ENCODE results near the gene EGF. TPM values are rescaled to one million over a fixed set of nuclear protein-coding genes. Genes with fewer than 3 reads are reported as not detected.
A peak's percentile ranks its signal among the peaks of the same experiment; 100 is the strongest.
"Not testable (repeated sequence)": the region's sequence is repeated elsewhere in the genome, so short reads cannot be mapped to it uniquely, and the experiment has no call there.

The EGF gene
- total RNA-seq, 2 experiments from 2014 or later: not detected

DNA sequence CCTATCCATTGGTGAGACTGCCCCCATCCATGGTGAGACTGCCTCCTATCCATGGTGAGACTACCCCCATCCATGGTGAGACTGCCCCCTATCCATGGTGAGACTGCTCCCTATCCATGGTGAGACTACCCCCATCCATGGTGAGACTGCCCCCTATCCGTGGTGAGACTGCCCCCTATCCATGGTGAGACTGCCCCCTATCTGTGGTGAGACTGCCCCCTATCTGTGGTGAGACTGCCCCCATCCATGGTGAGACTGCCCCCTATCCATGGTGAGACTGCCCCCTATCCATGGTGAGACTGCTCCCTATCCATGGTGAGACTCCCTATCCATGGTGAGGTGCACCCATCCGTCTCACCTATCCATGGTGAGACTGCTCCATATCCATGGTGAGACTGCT is 37.1 kb upstream of the EGF start:
- BruUV-seq (replicated peaks); H3K4me2 ChIP-seq (ENCODE audit: low read length); H3K36me3 ChIP-seq (ENCODE audit: insufficient read depth, low read length); H3K4me1 ChIP-seq (ENCODE audit: insufficient read depth, low read length, poor library complexity, severe bottlenecking); intact Hi-C loops (cut with micrococcal nuclease; ENCODE audit: unreplicated experiment); H3K9me2 ChIP-seq (ENCODE audit: insufficient read depth, low read length); CTCF ChIA-PET (ENCODE audit: unreplicated experiment); H3K27ac ChIP-seq (ENCODE audit: low read depth, low read length, poor library complexity, severe bottlenecking); H3K4me3 ChIP-seq (ENCODE audit: low read depth, low read length, poor library complexity, severe bottlenecking); H3K79me2 ChIP-seq (ENCODE audit: insufficient read depth, low read depth, low read length); DNase-seq (ENCODE audit: low spot score); H4K20me1 ChIP-seq (ENCODE audit: insufficient read depth, low read length); H3K9me3 ChIP-seq (ENCODE audit: low read length); H2AFZ ChIP-seq (ENCODE audit: low read length); POLR2A ChIA-PET: not testable (repeated sequence)
- TF ChIP-seq, protein P1, sequence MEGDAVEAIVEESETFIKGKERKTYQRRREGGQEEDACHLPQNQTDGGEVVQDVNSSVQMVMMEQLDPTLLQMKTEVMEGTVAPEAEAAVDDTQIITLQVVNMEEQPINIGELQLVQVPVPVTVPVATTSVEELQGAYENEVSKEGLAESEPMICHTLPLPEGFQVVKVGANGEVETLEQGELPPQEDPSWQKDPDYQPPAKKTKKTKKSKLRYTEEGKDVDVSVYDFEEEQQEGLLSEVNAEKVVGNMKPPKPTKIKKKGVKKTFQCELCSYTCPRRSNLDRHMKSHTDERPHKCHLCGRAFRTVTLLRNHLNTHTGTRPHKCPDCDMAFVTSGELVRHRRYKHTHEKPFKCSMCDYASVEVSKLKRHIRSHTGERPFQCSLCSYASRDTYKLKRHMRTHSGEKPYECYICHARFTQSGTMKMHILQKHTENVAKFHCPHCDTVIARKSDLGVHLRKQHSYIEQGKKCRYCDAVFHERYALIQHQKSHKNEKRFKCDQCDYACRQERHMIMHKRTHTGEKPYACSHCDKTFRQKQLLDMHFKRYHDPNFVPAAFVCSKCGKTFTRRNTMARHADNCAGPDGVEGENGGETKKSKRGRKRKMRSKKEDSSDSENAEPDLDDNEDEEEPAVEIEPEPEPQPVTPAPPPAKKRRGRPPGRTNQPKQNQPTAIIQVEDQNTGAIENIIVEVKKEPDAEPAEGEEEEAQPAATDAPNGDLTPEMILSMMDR (conservative IDR thresholded peaks at IDR 0.05; ENCODE audit: low read length): peak; percentile 51; the same call in 1 of the 2 replicates

GRCh38 chr4:109876634-109877265 is 35.9 kb upstream of the EGF start:
- DNase-seq (ENCODE audit: low spot score): no peak
- H3K4me1 ChIP-seq (ENCODE audit: insufficient read depth, low read length, poor library complexity, severe bottlenecking): no peaks in the 10 kb centered on the region
- H3K36me3 ChIP-seq (ENCODE audit: insufficient read depth, low read length): no peaks in the 10 kb centered on the region
- H3K79me2 ChIP-seq (ENCODE audit: insufficient read depth, low read depth, low read length): no peaks in the 10 kb centered on the region
- no peak for TF ChIP-seq EZH2phosphoT487 (IDR thresholded peaks at IDR 0.05; ENCODE audit: borderline replicate concordance, low read depth, low read length)
- TF ChIP-seq, protein P1 (conservative IDR thresholded peaks at IDR 0.05; ENCODE audit: low read length): no peak
- H3K27ac ChIP-seq (ENCODE audit: low read depth, low read length, poor library complexity, severe bottlenecking): no peak overlapping the region
- H3K9me2 ChIP-seq (ENCODE audit: insufficient read depth, low read length): no peaks in the 10 kb centered on the region
- ChIA-PET CTCF (ENCODE audit: unreplicated experiment) (interaction anchor here (0.6 kb wide), 1 partner anchor 23 kb away, joined by 6 read pairs; no protein-coding TSS in a partner anchor), POLR2A (interaction anchor here (0.6 to 1.4 kb wide), 4 partner anchors 13 to 1100 kb away, joined by 3 to 4 read pairs (median 4); no protein-coding TSS in a partner anchor)
- no peak overlapping the region for H3K4me2 ChIP-seq (ENCODE audit: low read length)
- no TSS peak for BruUV-seq (replicated peaks)
- intact Hi-C loops (cut with micrococcal nuclease; ENCODE audit: unreplicated experiment): no loop called here
- H4K20me1 ChIP-seq (ENCODE audit: insufficient read depth, low read length): no peaks in the 10 kb centered on the region
- H3K9me3 ChIP-seq (ENCODE audit: low read length): no peaks in the 10 kb centered on the region
- no peak overlapping the region for H3K4me3 ChIP-seq (ENCODE audit: low read depth, low read length, poor library complexity, severe bottlenecking)
- no peak overlapping the region for H2AFZ ChIP-seq (ENCODE audit: low read length)

- no peaks in the 10 kb centered on the region for H3K9me2 ChIP-seq (ENCODE audit: insufficient read depth, low read length)
- no peaks in the 10 kb centered on the region for H3K79me2 ChIP-seq (ENCODE audit: insufficient read depth, low read depth, low read length)
- TF ChIP-seq, protein P1 (conservative IDR thresholded peaks at IDR 0.05; ENCODE audit: low read length): no peak
- TF ChIP-seq EZH2phosphoT487 (IDR thresholded peaks at IDR 0.05; ENCODE audit: borderline replicate concordance, low read depth, low read length): no peak
- H3K36me3 ChIP-seq (ENCODE audit: insufficient read depth, low read length): no peaks in the 10 kb centered on the region
- no peak overlapping the region for H3K4me2 ChIP-seq (ENCODE audit: low read length)
- no peak for DNase-seq (ENCODE audit: low spot score)
- no TSS peak for BruUV-seq (replicated peaks)
- no peak overlapping the region for H3K4me3 ChIP-seq (ENCODE audit: low read depth, low read length, poor library complexity, severe bottlenecking)
- H2AFZ ChIP-seq (ENCODE audit: low read length): no peak overlapping the region
- ChIA-PET CTCF (ENCODE audit: unreplicated experiment) (interaction anchor here (0.6 kb wide), 1 partner anchor 22 kb away, joined by 6 read pairs; no protein-coding TSS in a partner anchor), POLR2A (interaction anchor here (0.6 to 1.4 kb wide), 4 partner anchors 13 to 385 kb away, joined by 3 to 4 read pairs (median 4); no protein-coding TSS in a partner anchor)
- H3K4me1 ChIP-seq (ENCODE audit: insufficient read depth, low read length, poor library complexity, severe bottlenecking): no peaks in the 10 kb centered on the region
- H3K9me3 ChIP-seq (ENCODE audit: low read length): no peaks in the 10 kb centered on the region
- H4K20me1 ChIP-seq (ENCODE audit: insufficient read depth, low read length): no peaks in the 10 kb centered on the region
- H3K27ac ChIP-seq (ENCODE audit: low read depth, low read length, poor library complexity, severe bottlenecking): no peak overlapping the region
- intact Hi-C loops (cut with micrococcal nuclease; ENCODE audit: unreplicated experiment): no loop called here
Measured at GRCh38 chr4:109877400-109877799, 35.3 kb upstream of the EGF start.

All from OCI-LY7 (cell line).